Measurements from ENCODE around the gene MAP3K9. TPM values are rescaled to one million over a fixed set of nuclear protein-coding genes. Genes with fewer than 3 reads are reported as not detected.

MAP3K9 gene
- total and polyA plus RNA-seq, 2 of the 8 experiments (the other 6 are each of a cell fraction or from before 2014, with no cell fraction given) = 9.8 to 24.7 TPM

DNA sequence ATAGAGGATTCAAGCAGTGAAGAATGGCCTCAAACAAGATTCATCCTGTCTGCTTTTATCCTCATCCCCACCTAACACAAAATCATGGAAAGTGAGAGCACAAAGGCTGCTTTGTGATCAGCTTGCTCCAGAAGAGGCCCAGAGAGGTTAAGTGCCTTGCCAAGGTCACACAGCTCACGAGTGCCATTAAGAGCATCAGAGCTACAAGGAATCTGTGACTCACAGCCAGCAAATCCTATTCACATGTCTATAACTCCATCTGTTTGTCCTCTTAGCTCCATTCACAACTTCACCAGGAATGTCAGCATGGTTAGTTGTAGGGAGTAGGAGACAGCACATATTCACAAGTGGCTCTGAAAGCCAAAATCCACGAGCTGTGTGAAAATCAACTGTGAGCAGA lies 87.8 kb downstream of the MAP3K9 start:
- Histone ChIP-seq H3K27ac (ENCODE audit: low read depth, low read length) (no peak overlapping the region), H3K36me3 (ENCODE audit: control insufficient read depth in 2 of 4, insufficient read depth in 4 of 4, low read length in 3 of 4) (no peaks in the 10 kb centered on the region), H2AFZ (ENCODE audit: low read length) (no peak overlapping the region), H3K4me3 (ENCODE audit: extremely low read depth in 1 of 4, insufficient read depth in 2 of 4, low read depth in 3 of 4, low read length in 4 of 4) (no peak overlapping the region), H3K4me2 (ENCODE audit: insufficient read depth in 1 of 2, low read depth in 2 of 2, low read length in 2 of 2) (no peak overlapping the region), H3K9ac (replicated peaks in 1 of 4; ENCODE audit: extremely low read depth in 1 of 4, low read depth in 3 of 4, low read length in 3 of 4) (no peak overlapping the region), H2BK20ac (ENCODE audit: low read length) (no peak overlapping the region), H2AK5ac (ENCODE audit: low read depth, low read length) (no peak overlapping the region), H3K56ac (replicated peaks; ENCODE audit: insufficient read length, low read depth, low read length) (no peak overlapping the region), H3K79me1 (ENCODE audit: low read depth, low read length) (no peaks in the 10 kb centered on the region), H2BK15ac (ENCODE audit: low read length) (no peak overlapping the region), H2BK12ac (ENCODE audit: low read depth, low read length) (no peak overlapping the region), H3K79me2 (ENCODE audit: control insufficient read depth in 1 of 2, insufficient read depth in 2 of 2, low read length in 2 of 2) (no peaks in the 10 kb centered on the region), H2BK120ac (replicated peaks; ENCODE audit: low read depth, low read length) (no peak overlapping the region), H3K4ac (replicated peaks; ENCODE audit: insufficient read length, low read depth, low read length) (no peak overlapping the region), H4K91ac (replicated peaks; ENCODE audit: insufficient read length, low read length) (no peak overlapping the region), H3K9me3 (ENCODE audit: insufficient read depth in 2 of 2, low read depth in 1 of 2, low read length in 1 of 2) (no peaks in the 10 kb centered on the region), H4K5ac (ENCODE audit: insufficient read length, low read depth, low read length) (no peak overlapping the region), H3K14ac (ENCODE audit: insufficient read length) (no peak overlapping the region), H4K8ac (ENCODE audit: extremely low read depth, insufficient read depth, low read length) (no peak overlapping the region), H3K4me1 (replicated peaks in 1 of 4; ENCODE audit: control insufficient read depth in 3 of 4, insufficient read depth in 4 of 4, low read length in 3 of 4) (0 out of 7 replicates have a peak, but pooled peaks cover 0 to 2% (median 0%) of the 10 kb centered on the region in 4 experiments), H2BK5ac (ENCODE audit: low read depth, low read length) (no peak overlapping the region), H3K27me3 (replicated peaks in 1 of 4; ENCODE audit: control insufficient read depth in 3 of 4, extremely low read depth in 1 of 4, insufficient read depth in 3 of 4, low read length in 3 of 4) (no peaks in the 10 kb centered on the region), H3K23ac (ENCODE audit: insufficient read length) (no peak overlapping the region), H3K23me2 (ENCODE audit: low read depth, low read length) (no peaks in the 10 kb centered on the region), H4K20me1 (replicated peaks in 1 of 2; ENCODE audit: control insufficient read depth in 1 of 2, insufficient read depth in 2 of 2, low read length in 2 of 2) (no peaks in the 10 kb centered on the region), H3K18ac (ENCODE audit: extremely low read depth, low read length) (no peak overlapping the region)
- ChIA-PET CTCF (ENCODE audit: partially characterized antibody) (interaction anchor here (0.9 to 5.6 kb wide), 8 partner anchors 8 to 154 kb away, joined by 3 to 33 read pairs (median 4); no protein-coding TSS in a partner anchor), POLR2A (ENCODE audit: partially characterized antibody) (interaction anchor here (3.3 kb wide), 1 partner anchor 13 kb away, joined by 21 read pairs; no protein-coding TSS in a partner anchor)
- peak; percentile 68; the same call in 1 of the 2 replicates for TF ChIP-seq KDM1A (IDR thresholded peaks at IDR 0.05; ENCODE audit: borderline replicate concordance, low read length)
- TF ChIP-seq POLR2AphosphoS5 (IDR thresholded peaks at IDR 0.05; ENCODE audit: low read depth, low read length) = no peak
- FAIRE-seq = no peak
- 83% methylated on average over 2 of the region's 2 CpGs; no CpG with 5 or more reads in 1 of the 2 experiments for WGBS, 2 experiments (ENCODE audit: extremely low coverage in 1 of 2, insufficient coverage in 1 of 2, insufficient read length in 1 of 2, insufficient replicate concordance in 2 of 2, low coverage in 1 of 2, low lambda C conversion rate in 2 of 2, missing lambda C conversion rate in 1 of 2)
- no peak for DNase-seq (ENCODE audit: low read depth in 1 of 2, low spot score in 2 of 2)

Data from H1 (cell line).